HepG2 (cell line): ENCODE results near the gene DPYD. TPM values are rescaled to one million over a fixed set of nuclear protein-coding genes. Genes with fewer than 3 reads are reported as not detected.

Source experiments
- ATAC-seq: fragments of 200-7000 bp; cut with Tn5 transposase; 3 replicates; pipeline ENCODE4 v1.9.1; 2020; ENCODE audit warnings: mild to moderate bottlenecking, moderate library complexity
- BruUV-seq: library from RNA; stranded (reverse); fragments of 400-500 nt; replicated peaks from 2 replicates; lab custom pipeline; 2021; lab: Mats Ljungman, UMichigan
- CTCF ChIA-PET: fragments of 300-600 bp; formaldehyde crosslinking; extraction: SDS; loops from one replicate; lab custom pipeline; 2021; ENCODE audit warnings: low total read pairs, inconsistent platforms, low intra/inter-chr PET ratio; lab: Yijun Ruan, JAX
- POLR2A ChIA-PET: fragments of 350-600 bp; sonication (Branson Sonifier 250); formaldehyde crosslinking; loops from one replicate; lab custom pipeline; 2020; ENCODE audit warnings: antibody characterized with exemption, inconsistent platforms; lab: Yijun Ruan, JAX
- DNase-seq: peaks from one replicate; pipeline ENCODE4 v3.0.0-alpha.2; 2015; ENCODE audit warnings: low spot score
- FAIRE-seq: peaks from 3 replicates; lab custom pipeline; 2011; peaks lifted over from hg19 to GRCh38; lab: Jason Lieb, UNC
- H2AFZ ChIP-seq: one replicate; pipeline ENCODE4 v1.6.1; 2011; ENCODE audit warnings: low read length, inconsistent platforms
- H3K27ac ChIP-seq: fragments of 300-600 bp; 3 replicates; pipeline ENCODE4 v1.8.0; 2011; ENCODE audit warnings: mixed run types, mild to moderate bottlenecking, mixed read lengths, low read length, inconsistent platforms; ENCODE audit not compliant: insufficient read depth; ENCODE audit errors: extremely low read length
- H3K27me3 ChIP-seq, 2 experiments: fragments of 200-600 bp in 1 of 2; 2 replicates in 1 of 2; 3 replicates in 1 of 2; pipeline versions ENCODE4 v1.6.0 to v1.8.0; 2011; ENCODE audit warnings: low read length in 2 of 2, mild to moderate bottlenecking in 2 of 2, moderate library complexity in 2 of 2, inconsistent platforms in 1 of 2; ENCODE audit not compliant: insufficient read depth in 2 of 2, control insufficient read depth in 1 of 2
- H3K36me3 ChIP-seq, 2 experiments: fragments of 200-600 bp in 1 of 2; replicated peaks in 1 of 2; 2 replicates in 1 of 2; 3 replicates in 1 of 2; pipeline versions ENCODE4 v1.5.1 to v1.8.0; 2011; ENCODE audit warnings: low read length in 2 of 2, inconsistent platforms in 1 of 2; ENCODE audit not compliant: insufficient read depth in 2 of 2, control insufficient read depth in 1 of 2
- H3K4me1 ChIP-seq: 2 replicates; pipeline ENCODE4 v1.5.1; 2012; ENCODE audit warnings: low read length, inconsistent platforms; ENCODE audit not compliant: insufficient read depth
- H3K4me2 ChIP-seq: 2 replicates; pipeline ENCODE4 v1.6.0; 2011; ENCODE audit warnings: low read depth, low read length, inconsistent platforms
- H3K4me3 ChIP-seq, 3 experiments: fragments of 200-600 bp in 1 of 3; sonication (generic), shearing (Covaris generic) in 1 of 3; replicated peaks in 1 of 3; 2 replicates each; pipeline ENCODE4 v1.5.1; 2011 to 2016; ENCODE audit warnings: low read length in 3 of 3, inconsistent platforms in 2 of 3, low read depth in 2 of 3, mild to moderate bottlenecking in 2 of 3, control low read depth in 1 of 3, mixed read lengths in 1 of 3; ENCODE audit not compliant: insufficient read depth in 1 of 3
- H3K79me2 ChIP-seq: one replicate; pipeline ENCODE4 v1.6.1; 2011; ENCODE audit warnings: low read length, inconsistent platforms; ENCODE audit not compliant: insufficient read depth
- H3K9ac ChIP-seq: 2 replicates; pipeline ENCODE4 v1.6.0; 2011; ENCODE audit warnings: mild to moderate bottlenecking, low read depth, low read length, inconsistent platforms; ENCODE audit not compliant: insufficient read depth
- H3K9me3 ChIP-seq: 2 replicates; pipeline ENCODE4 v1.5.1; 2012; ENCODE audit warnings: mild to moderate bottlenecking, low read length
- H4K20me1 ChIP-seq: 2 replicates; pipeline ENCODE4 v1.6.0; 2011; ENCODE audit warnings: inconsistent platforms, mild to moderate bottlenecking, low read length, moderate library complexity; ENCODE audit not compliant: insufficient read depth
- CEBPB ChIP-seq: IDR thresholded peaks from 2 replicates; pipeline ENCODE4 v1.6.1; 2011; ENCODE audit warnings: low read depth, low read length, improper control_type of control experiment, borderline replicate concordance
- CREB1 ChIP-seq, 2 experiments: fragments of 450-650 bp in 1 of 2; IDR thresholded peaks; 2 replicates each; pipeline ENCODE4 v1.6.1; 2016 to 2017; ENCODE audit warnings: control low read depth in 1 of 2, mild to moderate bottlenecking in 1 of 2, missing compliant biosample characterization in 1 of 2, missing genetic modification characterization in 1 of 2
- HMG20A ChIP-seq: IDR thresholded peaks from 2 replicates; pipeline ENCODE4 v1.6.1; 2016; ENCODE audit warnings: borderline replicate concordance
- HMG20B ChIP-seq: conservative IDR thresholded peaks from 2 replicates; pipeline ENCODE4 v1.6.1; 2016; ENCODE audit warnings: missing genetic modification reagents, missing compliant biosample characterization
- SAP130 ChIP-seq: IDR thresholded peaks from 2 replicates; pipeline ENCODE4 v1.6.1; 2016; ENCODE audit warnings: low read depth
- SRY ChIP-seq: sonication (generic); formaldehyde crosslinking; IDR thresholded peaks from 2 replicates; pipeline ENCODE4 v1.8.0; 2022; ENCODE audit warnings: mild to moderate bottlenecking, missing genetic modification reagents
- ZKSCAN5 ChIP-seq: sonication (generic); formaldehyde crosslinking; IDR thresholded peaks from 2 replicates; pipeline ENCODE4 v1.5.1; 2020; ENCODE audit warnings: mild to moderate bottlenecking, missing genetic modification reagents
- ZMYM4 ChIP-seq: sonication (generic); formaldehyde crosslinking; IDR thresholded peaks from 2 replicates; pipeline ENCODE4 v1.8.1; 2023; ENCODE audit warnings: mild to moderate bottlenecking, missing genetic modification reagents
- ZNF790 ChIP-seq: sonication (generic); formaldehyde crosslinking; IDR thresholded peaks from 2 replicates; pipeline ENCODE4 v1.8.0; 2022; ENCODE audit warnings: missing genetic modification reagents, mild to moderate bottlenecking, borderline replicate concordance
- in situ Hi-C: cut with HindIII; loops from 2 replicates; pipeline ENCODE4 v1.10.0; 2017; ENCODE audit warnings: low pct_unique_long_range_greater_than_20kb; ENCODE audit not compliant: extremely low pct_ligation_motif_present
- intact Hi-C: fragments of 100-400 bp; cut with micrococcal nuclease; formaldehyde crosslinking; loops from one replicate; pipeline ENCODE4 v1.10.0; 2022; ENCODE audit not compliant: unreplicated experiment
- polyA plus RNA-seq, 8 experiments: library from polyadenylated mRNA; depleted of rRNA in 3 of 8; stranded (reverse) in 7 of 8; unstranded in 1 of 8; fragments of >200 nt; fragmentation: Illumina TruSeq in 4 of 8; extraction: Trizol in 4 of 8; gene quantifications; 2 replicates each; pipeline versions ENCODE4 v1.2.1 to v1.2.3, GENCODE V29; 2011 to 2016; ENCODE audit warnings: low read depth in 4 of 8, missing spikeins in 1 of 8, mixed read lengths in 1 of 8; ENCODE audit not compliant: insufficient read depth in 1 of 8
- total RNA-seq, 5 experiments: library from RNA; depleted of rRNA; stranded (reverse); fragments of >200 nt; fragmentation: Illumina TruSeq; extraction: Trizol; gene quantifications; 2 replicates each; pipeline ENCODE4 v1.2.3, GENCODE V29; 2016; ENCODE audit warnings: low read depth in 1 of 5
- TF ChIP-seq, protein P1 (sequence below), 2 experiments: sonication (generic) in 1 of 2; formaldehyde crosslinking in 1 of 2; IDR thresholded peaks; 2 replicates each; pipeline versions ENCODE4 v1.4.0 to v1.6.1; 2016 to 2020; ENCODE audit warnings: borderline replicate concordance in 1 of 2, low read depth in 1 of 2, mild to moderate bottlenecking in 1 of 2, missing genetic modification reagents in 1 of 2
- TF ChIP-seq, protein P2 (sequence below): sonication (generic); formaldehyde crosslinking; conservative IDR thresholded peaks from 2 replicates; pipeline ENCODE4 v1.8.0; 2022; ENCODE audit warnings: low read depth, missing genetic modification reagents
- TF ChIP-seq, protein P3 (sequence below): sonication (generic); formaldehyde crosslinking; conservative IDR thresholded peaks from 2 replicates; pipeline ENCODE4 v1.4.0; 2020; ENCODE audit warnings: mild to moderate bottlenecking, missing genetic modification reagents, moderate library complexity

Gene DPYD
- total and polyA plus RNA-seq, 2 of the 13 experiments (the other 11 are each of a cell fraction or from before 2014, with no cell fraction given): 1.3 to 3.4 TPM

DNA sequence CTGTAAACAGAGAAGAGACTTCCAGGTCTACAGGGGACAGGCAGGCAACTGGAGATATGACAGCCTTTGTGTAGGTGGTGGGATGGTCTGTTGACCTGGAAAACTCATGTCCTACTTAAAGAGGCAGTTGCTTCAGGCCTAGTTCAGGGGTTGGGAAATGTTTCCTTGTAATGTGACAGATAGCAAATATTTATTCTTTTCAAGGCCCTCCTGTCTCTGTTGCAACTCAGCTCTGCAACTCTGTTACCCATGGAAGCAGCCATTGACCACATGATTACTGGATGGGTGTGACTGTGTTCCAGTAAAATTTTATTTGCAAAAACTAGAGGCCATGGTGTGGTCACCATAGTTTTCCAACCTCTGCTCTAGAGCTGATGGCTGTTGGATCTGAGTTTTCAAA lies 857.3 kb downstream of the DPYD start:
- H3K36me3 ChIP-seq: no peaks in the 10 kb centered on the region
- BruUV-seq: no TSS peak
- in situ Hi-C loops (no loop called here), intact Hi-C loops (no loop called here)
- H3K79me2 ChIP-seq: no peaks in the 10 kb centered on the region
- ChIA-PET POLR2A (no interaction called here), CTCF (no interaction called here)
- peaks cover 81% of the 10 kb centered on the region for H3K9me3 ChIP-seq
- no peak overlapping the region for H3K4me3 ChIP-seq
- peak; percentile 35 for DNase-seq
- peak; percentile 86 for ATAC-seq
- H3K27ac ChIP-seq: no peak overlapping the region
- H3K9ac ChIP-seq: no peak overlapping the region
- no peaks in the 10 kb centered on the region for H3K27me3 ChIP-seq
- FAIRE-seq: no peak
- H3K4me2 ChIP-seq: no peak overlapping the region
- no peaks in the 10 kb centered on the region for H4K20me1 ChIP-seq
- no peak overlapping the region for H2AFZ ChIP-seq
- peaks cover 7% of the 10 kb centered on the region; the same call in 1 of the 2 replicates for H3K4me1 ChIP-seq
- no peak for TF ChIP-seq ZNF790
- no peak for TF ChIP-seq SRY
- TF ChIP-seq, protein P1, sequence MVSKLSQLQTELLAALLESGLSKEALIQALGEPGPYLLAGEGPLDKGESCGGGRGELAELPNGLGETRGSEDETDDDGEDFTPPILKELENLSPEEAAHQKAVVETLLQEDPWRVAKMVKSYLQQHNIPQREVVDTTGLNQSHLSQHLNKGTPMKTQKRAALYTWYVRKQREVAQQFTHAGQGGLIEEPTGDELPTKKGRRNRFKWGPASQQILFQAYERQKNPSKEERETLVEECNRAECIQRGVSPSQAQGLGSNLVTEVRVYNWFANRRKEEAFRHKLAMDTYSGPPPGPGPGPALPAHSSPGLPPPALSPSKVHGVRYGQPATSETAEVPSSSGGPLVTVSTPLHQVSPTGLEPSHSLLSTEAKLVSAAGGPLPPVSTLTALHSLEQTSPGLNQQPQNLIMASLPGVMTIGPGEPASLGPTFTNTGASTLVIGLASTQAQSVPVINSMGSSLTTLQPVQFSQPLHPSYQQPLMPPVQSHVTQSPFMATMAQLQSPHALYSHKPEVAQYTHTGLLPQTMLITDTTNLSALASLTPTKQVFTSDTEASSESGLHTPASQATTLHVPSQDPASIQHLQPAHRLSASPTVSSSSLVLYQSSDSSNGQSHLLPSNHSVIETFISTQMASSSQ (IDR thresholded peaks at IDR 0.05; ENCODE audit: low read depth): no peak
- TF ChIP-seq, protein P1 (CRISPR knock-in tag; IDR thresholded peaks at IDR 0.05; ENCODE audit: borderline replicate concordance): peak; percentile 23; the same call in 1 of the 2 replicates
- TF ChIP-seq CEBPB: peak; percentile 87
- no peak for TF ChIP-seq HMG20B (CRISPR knock-in tag)
- no peak for TF ChIP-seq CREB1 (IDR thresholded peaks at IDR 0.05)
- TF ChIP-seq CREB1 (CRISPR knock-in tag; IDR thresholded peaks at IDR 0.05): peak; percentile 38; the same call in 1 of the 2 replicates
- TF ChIP-seq, protein P2, sequence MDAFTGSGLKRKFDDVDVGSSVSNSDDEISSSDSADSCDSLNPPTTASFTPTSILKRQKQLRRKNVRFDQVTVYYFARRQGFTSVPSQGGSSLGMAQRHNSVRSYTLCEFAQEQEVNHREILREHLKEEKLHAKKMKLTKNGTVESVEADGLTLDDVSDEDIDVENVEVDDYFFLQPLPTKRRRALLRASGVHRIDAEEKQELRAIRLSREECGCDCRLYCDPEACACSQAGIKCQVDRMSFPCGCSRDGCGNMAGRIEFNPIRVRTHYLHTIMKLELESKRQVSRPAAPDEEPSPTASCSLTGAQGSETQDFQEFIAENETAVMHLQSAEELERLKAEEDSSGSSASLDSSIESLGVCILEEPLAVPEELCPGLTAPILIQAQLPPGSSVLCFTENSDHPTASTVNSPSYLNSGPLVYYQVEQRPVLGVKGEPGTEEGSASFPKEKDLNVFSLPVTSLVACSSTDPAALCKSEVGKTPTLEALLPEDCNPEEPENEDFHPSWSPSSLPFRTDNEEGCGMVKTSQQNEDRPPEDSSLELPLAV: no peak
- TF ChIP-seq, protein P3, sequence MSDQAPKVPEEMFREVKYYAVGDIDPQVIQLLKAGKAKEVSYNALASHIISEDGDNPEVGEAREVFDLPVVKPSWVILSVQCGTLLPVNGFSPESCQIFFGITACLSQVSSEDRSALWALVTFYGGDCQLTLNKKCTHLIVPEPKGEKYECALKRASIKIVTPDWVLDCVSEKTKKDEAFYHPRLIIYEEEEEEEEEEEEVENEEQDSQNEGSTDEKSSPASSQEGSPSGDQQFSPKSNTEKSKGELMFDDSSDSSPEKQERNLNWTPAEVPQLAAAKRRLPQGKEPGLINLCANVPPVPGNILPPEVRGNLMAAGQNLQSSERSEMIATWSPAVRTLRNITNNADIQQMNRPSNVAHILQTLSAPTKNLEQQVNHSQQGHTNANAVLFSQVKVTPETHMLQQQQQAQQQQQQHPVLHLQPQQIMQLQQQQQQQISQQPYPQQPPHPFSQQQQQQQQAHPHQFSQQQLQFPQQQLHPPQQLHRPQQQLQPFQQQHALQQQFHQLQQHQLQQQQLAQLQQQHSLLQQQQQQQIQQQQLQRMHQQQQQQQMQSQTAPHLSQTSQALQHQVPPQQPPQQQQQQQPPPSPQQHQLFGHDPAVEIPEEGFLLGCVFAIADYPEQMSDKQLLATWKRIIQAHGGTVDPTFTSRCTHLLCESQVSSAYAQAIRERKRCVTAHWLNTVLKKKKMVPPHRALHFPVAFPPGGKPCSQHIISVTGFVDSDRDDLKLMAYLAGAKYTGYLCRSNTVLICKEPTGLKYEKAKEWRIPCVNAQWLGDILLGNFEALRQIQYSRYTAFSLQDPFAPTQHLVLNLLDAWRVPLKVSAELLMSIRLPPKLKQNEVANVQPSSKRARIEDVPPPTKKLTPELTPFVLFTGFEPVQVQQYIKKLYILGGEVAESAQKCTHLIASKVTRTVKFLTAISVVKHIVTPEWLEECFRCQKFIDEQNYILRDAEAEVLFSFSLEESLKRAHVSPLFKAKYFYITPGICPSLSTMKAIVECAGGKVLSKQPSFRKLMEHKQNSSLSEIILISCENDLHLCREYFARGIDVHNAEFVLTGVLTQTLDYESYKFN (CRISPR knock-in tag): peak; percentile 32; the same call in 1 of the 2 replicates
- 0 out of 2 replicates have a peak, but pooled peaks have one; percentile 16 for TF ChIP-seq SAP130 (CRISPR knock-in tag)
- no peak for TF ChIP-seq ZKSCAN5 (CRISPR knock-in tag)
- TF ChIP-seq ZMYM4 (CRISPR knock-in tag): peak; percentile 77
- peak; percentile 48; the same call in 1 of the 2 replicates for TF ChIP-seq HMG20A
